Measurements from ENCODE around the gene CADPS2.

Gene CADPS2

DNA sequence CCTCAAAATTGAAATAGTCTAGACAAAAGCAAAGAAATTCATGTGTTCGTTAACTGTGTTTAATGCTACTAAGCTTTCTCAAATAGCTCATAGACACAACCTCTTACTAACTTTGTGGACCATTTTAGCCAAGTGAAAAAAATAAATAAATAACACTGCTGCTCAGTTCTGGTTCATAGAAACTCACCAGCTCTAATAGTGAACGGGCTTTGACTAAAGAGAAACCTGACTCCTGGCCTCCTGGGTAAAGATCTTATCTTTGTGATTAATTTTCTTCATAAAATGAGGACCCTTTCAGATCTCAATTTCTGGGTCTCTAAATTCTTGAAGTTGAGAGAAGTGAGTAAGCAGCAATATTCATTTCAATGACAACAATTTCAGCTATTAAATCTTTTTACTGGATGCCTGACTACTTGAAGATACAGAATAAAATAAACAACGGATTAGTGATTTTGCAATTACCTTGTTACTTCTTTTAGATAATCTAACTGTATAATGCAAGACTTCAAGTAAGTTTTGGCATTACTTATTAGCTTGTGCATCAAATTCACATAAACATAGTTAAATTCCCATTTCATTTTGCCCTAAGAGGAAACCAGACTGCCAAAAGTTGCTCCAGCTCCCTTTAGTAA, 3.1 kb downstream of the CADPS2 start:
- peak overlapping the region; percentile 22 for H3K27ac ChIP-seq
- no peak for TF ChIP-seq CTCF (conservative IDR thresholded peaks at IDR 0.05)

DNA sequence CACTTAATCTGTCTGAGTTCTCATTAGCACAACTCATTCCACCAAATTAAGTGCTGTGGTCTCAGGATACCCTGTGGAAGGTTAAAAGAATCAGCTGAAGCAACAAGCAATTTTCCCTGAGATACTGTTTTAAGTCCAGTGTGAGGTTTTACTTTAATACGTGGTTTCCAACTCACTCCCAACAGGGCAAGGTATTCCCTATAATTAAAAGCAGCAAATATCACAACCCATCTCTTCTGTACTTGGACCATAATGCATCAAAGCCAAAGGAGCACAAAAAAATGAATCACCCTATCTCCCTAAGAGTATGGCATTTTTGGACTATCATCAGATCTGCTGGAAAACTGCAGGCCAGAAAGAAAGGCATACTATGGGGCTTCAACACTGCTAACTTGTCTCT, 4.9 kb downstream of the CADPS2 start:
- no peak for TF ChIP-seq CTCF (conservative IDR thresholded peaks at IDR 0.05)
- H3K27ac ChIP-seq: no peak overlapping the region

DNA sequence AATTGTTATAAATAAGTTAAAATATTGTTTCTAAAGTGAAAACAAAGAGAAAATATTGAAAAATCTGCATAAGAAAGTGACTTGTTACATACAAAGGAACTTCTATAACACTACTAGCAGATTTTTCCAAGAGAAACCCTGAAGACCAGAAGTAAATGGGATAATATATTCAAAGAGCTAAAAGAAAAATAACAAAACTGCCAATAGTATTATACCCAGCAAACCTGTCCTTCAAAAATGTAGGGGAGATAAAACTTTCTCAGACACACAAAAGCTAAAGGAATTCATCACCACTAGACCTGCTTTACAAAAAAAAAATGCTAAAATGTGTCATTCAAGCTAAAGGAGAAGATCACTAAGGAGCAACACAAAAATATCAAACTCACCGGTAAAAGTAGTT, 17.0 kb downstream of the CADPS2 start:
- H3K27ac ChIP-seq: no peak overlapping the region
- no peak for TF ChIP-seq CTCF (conservative IDR thresholded peaks at IDR 0.05)

DNA sequence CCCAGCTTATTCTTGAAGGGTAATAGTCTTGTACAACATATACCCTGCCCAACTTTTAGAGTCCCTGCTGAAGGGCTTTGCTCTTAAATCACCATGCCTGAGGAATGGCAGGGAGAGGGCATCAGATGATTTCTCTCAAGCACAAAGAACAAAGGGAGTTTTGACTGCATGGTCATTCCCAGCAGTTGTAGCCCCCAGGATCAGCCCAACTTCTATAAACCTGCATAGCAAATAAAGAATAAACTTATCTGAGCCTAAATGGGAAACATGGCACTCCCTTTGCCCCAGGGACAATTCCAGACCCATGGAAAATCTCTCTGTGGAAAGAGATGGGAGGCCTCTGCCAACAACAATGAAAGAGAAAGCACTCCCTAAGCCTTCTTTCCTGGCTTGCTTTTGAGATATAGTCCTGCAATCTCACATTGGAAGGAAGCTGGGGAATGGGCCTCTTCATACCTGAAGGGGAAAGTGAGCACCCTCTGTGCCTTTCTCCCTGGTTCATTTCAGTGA, 18.7 kb downstream of the CADPS2 start:
- no peak overlapping the region for H3K27ac ChIP-seq
- TF ChIP-seq CTCF (conservative IDR thresholded peaks at IDR 0.05): no peak

GRCh38 chr7:122864838-122865237, 21.4 kb downstream of the CADPS2 start:
- TF ChIP-seq CTCF (conservative IDR thresholded peaks at IDR 0.05): no peak
- H3K27ac ChIP-seq: no peak overlapping the region

DNA sequence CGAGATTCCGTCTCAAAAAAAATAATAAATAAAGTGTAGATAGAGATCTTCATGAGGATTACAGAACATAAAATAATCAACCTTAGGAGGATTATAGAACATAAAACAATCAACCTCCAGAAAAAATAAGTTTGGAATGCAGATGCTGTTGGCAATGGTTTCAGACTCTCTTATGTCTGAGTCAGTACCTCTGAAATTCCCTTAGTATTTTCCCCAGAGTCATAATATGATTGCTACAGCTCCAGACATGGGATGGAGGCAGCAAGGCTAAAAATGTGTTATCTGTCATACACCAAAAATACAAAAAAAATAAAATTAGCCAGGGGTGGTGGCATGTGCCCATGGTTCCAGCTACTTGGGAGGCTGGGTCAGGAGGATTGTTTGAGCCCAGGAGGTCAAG, 22.2 kb downstream of the CADPS2 start:
- H3K27ac ChIP-seq: no peak overlapping the region
- no peak for TF ChIP-seq CTCF (conservative IDR thresholded peaks at IDR 0.05)

DNA sequence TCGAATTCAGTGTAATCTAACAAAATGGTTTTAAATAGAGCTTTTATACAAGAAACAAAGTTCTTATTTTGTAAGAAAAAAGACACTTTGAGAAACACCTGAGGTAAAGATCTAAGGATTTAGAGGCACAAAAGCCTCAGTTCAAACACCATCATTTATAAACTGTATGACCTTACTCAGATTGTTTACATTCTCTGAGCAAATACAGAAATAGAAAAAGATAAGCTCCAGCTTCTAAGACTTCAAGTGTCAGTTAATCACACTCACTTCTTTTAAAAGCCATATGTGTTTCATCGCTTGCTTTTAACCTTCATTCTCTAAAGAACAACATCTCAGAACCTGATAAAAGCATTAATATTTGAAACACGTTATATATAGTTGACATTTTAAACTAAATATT, 27.9 kb downstream of the CADPS2 start:
- H3K27ac ChIP-seq: no peak overlapping the region
- no peak for TF ChIP-seq CTCF (conservative IDR thresholded peaks at IDR 0.05)
